Inflammatory macrophage treated with lipopolysaccharide for 4 hours (primary cell): ENCODE data around the gene MALL.
"Not testable (repeated sequence)": the region's sequence is repeated elsewhere in the genome, so short reads cannot be mapped to it uniquely, and the experiment has no call there.

Experiments
- DNase-seq: peaks from one replicate; pipeline ENCODE4 v3.0.0-alpha.2; 2020

The MALL gene

DNA sequence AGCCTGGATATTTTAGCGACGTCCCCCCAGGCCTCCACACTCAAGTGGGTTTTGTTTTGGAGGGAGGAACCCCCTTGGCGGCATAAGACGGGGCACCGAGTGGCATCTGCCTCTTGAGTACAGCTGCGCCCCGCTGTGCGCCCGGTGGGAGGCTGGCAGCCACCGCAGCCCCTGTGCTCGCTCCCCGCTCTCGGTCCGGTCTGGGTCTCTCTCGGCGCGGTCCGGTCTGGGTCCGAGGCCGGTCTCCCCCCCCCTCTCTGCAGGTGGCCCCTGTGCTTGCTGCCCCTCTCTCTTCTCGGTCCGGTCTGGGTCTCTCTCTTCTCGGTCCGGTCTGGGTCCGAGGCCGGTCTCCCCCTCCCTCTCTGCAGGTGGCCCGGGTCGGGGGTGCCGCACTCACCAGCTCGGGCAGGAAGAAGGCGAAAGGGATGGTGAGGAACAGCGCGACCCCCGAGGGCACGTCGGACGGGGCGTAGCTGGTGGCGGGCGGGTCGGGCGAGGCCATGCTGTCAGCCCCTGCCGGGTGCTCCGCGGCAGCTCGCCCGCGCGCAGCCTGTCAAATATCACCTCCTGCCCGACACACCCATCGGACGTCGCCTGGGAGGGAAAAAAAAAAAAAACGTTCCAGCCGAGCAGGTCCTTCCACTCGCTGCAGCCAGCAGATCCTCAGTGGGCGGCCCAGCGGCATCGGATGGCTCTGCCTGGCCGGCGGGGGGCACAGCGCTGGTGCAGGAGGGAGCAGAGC, at the start of gene MALL:
MALL (minus strand) TSS at position 532 of the 742 bp plus-strand sequence; CDS start at position 502, 30 bp downstream.
- no peak for DNase-seq

DNA sequence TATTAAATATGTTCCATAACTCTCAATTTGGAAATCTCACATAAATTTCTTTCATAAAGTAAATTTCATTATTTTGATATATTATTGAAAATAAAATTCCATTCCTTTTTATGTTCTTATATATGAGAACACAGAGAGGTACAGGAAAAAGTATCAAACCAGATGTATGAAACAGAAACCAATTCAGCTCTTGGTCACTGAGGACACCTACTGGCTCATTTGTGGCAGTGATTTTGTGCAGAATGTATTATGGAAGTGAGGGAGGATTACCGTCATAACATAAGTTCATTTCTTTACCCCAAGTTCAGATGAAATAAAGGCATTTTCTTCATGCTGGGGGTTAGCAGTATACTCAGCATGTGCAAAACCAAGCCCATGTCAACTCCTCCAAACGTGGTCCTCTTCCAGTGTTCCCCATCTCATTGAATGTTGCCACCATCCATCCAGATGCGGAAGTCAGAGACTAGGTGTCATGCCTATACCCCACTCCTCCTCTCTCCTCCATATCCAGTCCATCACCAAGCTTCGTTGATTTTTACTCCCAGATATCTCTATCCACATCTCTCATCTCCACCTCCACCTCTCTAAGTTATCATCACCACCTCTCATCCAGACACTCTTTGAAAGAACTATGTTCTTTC, 41.7 kb upstream of the MALL start:
- DNase-seq, result peak; percentile 58

DNA sequence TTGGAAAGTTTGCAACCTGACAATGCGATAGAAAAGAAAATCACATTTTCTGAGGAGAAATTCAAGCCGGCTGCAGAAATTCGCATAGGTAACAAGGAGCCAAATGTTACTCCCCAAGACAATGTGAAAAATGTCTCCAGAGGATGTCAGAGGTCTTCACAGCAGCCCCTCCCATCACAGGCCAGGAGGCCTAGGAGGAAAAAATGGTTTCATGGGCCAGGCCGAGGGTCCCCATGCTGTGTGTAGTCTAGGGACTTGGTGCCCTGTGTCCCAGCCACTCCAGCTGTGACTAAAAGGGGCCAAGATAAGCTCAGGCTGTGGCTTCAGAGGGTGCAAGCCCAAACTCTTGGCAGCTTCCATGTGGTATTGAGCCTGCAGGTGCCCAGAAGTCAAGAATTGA, 39.2 kb upstream of the MALL start:
- DNase-seq, result not testable (repeated sequence)

DNA sequence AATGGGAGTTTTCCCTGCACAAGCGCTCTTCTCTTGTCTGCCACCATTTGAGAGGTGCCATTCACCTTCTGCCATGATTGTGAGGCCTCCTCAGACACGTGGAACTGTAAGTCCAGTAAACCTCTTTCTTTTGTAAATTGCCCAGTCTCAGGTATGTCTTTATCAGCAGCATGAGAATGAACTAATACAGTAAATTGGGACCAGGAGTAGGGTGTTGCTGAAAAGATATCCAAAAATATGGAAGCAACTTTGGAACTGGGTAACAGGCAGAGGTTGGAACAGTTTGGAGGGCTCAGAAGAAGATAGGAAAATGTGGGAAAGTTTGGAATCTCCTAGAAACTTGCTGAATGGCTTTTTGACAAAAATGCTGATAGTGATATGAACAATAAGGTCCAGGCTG, 38.6 kb upstream of the MALL start:
- DNase-seq, result not testable (repeated sequence)

DNA sequence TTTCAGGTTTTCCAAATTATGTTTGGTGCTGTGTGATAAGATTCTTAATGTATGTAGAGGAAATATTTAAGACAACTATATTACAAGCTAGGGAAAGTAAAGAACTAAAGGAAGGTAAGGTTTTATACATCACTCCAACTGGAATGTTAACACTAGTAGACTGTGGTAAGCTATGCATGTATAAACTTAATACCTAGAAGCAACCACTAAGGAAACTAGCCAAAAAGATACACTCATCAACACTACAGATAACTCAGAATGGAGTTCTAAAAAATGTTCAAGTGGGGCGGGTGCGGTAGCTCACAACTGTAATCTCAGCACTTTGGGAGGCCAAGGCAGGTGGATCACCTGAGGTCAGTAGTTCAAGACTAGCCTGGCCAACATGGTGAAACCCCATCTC, 37.8 kb upstream of the MALL start:
- no peak for DNase-seq

DNA sequence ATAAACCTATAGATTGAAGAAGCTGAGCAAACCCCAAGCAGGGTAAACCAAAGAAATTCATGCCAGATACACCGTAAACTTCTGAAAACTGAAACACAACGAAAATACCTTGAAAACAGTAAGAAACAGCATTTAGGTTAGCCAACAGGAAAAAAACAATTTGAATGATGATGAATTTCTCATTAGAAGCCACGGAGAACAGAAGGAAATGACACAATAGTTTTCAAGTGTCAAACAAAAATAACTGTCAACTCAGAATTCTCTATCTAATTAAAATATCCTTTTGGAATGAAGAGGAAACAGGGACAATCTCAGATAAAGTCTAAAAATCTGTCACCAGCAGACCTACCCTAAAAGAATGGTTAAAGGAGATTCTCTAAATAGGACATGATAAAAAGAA, 37.3 kb upstream of the MALL start:
- no peak for DNase-seq

DNA sequence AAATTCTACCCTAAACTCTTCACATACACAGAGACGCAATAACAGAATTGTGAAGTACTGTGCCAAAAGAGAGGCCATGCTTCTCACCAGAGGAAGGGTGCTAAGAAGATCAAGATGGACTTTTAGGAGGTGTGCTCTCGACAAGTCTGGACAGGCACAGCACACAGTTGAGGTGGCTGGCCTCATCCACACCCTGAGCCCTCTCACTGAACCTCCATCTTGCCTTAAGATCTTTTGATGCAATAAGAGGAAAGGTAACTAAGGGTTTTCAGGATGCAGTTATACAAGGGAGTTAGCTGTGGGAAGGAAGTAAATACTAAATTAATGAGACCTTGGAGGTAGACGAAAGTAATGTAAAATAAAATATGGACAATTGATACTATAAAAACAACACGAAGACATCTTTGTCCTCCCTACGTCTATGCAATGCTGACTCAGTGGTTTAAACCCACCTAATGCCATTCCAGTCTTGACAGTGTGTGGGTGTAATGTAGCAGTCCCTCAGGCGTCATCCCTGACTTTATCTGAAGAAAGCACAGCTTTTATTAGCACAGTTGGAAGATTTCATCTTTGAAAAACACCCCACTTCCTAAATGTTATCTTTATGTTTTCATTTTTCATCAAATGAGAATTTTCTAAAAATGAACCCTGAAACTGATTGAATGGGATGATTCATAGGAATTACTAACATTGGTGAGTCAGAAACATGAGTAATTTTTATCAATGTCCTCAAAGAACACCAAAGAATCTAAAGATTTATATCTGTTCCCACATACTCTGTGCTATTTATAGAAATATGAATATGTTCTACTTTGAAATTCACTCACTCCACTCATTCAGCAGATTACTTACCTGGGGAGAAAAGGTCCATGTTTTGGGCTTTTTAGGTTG, 34.0 kb upstream of the MALL start:
- DNase-seq, result peak; percentile 16

DNA sequence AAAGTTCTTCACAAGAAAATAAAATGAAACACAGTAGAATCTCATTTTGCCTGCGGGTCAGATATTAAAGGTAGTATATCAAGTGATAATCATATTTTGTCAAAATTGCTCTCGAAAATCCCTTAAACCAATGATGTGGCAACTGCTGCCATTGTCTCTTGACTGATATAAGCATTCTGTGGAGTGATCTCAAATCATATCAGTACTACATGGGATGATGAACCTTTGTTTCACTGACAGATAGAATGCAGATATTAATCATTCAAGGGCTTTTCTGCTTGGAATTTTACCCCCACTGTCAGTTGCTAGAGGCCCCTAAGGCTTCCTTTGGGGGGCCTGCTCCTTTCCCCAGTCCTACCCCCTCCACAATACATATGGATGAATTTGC, 31.3 kb upstream of the MALL start:
- DNase-seq, result no peak

DNA sequence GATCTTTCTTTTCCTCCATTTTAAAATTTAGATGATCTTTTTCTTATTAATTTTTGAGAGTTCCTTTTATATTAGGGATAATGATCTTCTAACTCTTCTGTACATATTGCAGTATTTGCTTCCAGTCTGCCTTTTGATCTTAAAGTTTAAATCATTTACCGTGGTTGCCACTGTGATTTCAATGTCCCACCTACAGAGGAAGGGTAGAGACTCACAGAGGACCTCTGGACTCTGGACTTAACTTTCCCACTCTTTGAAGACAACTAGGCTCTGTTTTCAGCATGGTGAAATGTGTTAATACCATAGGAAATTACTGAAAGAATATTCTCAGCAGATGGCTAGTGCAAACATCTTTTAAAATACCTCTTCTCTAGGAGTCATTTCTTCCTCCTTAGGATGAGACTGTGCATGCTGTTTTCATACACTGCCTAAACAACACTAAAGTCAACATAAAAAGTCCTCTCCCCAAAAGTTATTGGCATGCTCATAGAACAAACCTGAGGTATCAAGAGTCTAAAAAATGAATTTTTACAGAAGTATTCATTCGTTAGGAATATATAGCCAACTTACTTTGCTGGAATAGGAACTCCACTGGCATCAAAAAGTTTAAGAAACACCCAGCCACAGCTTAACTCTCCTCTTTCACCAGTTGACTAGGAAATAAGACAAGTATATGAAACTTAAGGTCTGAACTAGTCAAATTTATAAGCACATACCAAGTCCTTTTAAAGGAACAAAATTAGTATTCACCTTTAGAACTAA, 30.7 kb upstream of the MALL start:
- no peak for DNase-seq

DNA sequence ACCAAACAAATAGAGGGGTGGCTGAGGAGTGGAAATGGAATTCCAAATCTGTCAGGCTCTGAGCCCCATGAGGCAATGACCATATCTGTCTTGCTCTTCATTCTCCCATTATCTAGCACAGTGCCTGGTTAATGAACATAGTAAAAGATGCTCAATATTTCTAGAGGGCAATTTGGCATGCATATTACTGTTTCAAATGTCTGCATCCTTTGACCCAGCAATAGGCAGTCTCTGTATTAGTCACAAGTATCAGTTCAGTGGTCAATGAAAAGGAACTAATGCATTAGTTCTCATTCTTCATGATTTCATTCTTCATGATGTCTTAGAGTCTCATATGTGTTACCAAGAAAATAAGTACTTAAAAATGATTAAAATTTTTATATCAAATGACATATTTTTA, 28.4 kb upstream of the MALL start:
- no peak for DNase-seq

DNA sequence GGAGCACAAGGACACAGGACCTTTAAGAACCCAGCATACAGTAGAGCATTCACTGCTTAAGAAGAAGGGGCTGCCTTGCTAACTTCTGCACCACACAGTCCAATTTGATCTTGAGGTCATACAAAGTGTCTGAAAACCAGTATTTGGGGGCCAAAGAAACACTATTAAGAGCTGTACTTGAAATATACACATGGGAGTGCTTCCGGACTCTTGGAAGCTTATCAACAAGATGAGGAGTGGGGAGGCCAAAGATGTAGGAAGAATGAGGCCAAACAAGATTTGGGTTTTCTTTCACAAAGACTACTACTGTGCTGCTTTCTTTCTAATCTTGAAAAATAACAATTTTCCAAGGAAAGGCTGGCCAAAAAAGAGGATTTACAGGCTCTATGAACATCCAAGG, 24.8 kb upstream of the MALL start:
- no peak for DNase-seq

DNA sequence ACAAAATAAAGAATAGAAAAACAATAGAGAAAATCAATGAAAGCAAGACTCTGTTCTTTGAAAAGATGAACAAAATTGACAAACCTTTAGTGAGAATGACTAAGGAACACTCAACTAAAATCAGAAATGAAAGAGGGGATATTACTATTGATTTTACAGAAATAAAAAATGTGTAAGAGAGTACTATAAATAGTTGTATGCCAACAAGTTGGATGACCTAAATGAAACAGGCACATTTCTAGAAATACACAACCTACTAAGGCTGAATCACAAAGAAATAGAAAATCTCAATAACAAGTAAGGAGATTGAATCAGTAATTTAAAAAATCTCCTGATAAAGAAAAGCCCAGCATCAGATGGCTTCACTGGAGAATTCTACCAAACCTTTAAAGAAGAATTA, 18.4 kb upstream of the MALL start:
- DNase-seq, result no peak

DNA sequence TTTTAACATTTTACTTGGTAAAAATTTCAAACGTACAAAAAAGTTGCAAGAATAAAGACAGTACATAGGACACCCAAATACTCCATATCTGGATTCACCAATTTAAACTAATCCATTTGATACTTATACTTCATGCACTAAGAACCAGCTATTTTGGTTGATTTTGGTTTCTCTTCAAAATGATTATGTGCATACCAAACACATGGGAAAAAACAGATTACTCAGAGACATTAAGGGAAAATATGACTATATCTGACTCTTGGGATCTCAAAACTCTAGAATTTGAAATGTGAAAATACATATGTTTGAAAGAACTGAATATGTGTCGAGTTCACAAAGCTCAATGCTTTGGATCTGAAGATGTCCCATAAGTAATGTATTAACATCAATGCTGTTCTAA, 15.5 kb upstream of the MALL start:
- DNase-seq, result no peak

DNA sequence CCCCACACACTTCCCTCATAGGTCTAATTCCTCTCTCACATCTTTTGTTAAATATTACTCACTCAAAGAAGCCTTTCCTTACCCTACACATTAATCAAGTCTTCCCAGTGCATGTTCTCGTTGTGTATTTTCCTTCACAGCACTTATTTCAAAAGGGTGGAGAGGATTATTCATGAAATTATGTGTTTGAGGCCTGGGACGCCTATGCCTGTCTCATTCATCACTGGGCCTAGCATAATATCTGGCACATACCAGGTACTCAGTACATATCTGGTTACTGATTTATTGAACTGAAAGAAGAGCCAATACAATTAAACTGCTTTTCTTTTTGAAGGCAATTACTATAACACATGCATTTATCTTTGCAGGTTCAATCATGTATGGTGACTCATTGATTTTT, 15.1 kb upstream of the MALL start:
- no peak for DNase-seq

DNA sequence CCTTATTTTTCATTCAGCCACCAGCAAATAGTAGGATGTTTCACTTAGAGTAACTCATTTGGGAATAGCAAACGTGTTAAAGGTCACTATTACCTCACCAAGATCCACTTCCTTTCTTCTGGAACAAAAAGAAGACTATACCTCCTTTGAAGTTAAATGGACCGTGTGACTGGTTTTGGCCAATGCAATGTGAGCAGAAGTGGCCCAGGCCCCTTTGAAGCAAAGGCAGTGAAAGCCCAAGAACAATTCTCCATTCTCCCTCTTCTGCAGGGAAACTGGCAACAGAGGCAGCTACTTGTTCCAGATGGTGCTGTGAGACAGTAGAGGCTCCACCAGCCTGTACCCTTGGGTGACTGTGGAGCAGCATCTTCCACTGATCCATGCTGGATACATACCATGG, 11.3 kb upstream of the MALL start:
- DNase-seq, result no peak

DNA sequence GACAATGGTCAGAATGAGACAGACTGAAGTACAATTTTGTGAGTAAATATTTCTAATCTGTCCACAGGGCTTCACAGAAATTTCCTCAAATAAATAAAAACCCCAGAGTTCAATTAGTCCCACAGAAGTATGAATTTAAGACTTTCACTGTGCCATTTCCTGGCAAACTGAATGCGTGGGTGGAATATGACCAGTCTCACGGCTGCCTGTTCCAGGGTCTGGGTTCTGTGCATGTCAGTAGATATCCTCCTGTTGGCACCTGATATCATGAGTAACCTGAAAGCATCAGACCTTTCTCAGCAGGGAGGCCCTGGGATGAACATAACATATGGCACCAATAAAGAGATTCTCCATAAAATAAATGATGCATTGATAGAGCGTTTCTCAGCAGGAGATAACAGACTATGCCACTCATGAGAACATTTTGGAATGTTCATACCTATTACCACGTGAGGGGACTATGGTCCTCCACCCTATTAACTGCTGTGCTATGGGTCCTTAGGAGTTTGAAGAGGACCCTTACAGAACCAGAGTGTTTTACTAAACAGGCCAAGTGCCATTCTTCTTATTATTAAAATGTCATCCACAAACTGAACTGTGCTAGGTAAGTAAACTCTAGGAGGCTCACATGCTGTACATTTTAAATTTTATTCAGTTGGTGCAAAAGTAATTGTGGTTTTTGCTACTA, 10.6 kb upstream of the MALL start:
- DNase-seq, result no peak

DNA sequence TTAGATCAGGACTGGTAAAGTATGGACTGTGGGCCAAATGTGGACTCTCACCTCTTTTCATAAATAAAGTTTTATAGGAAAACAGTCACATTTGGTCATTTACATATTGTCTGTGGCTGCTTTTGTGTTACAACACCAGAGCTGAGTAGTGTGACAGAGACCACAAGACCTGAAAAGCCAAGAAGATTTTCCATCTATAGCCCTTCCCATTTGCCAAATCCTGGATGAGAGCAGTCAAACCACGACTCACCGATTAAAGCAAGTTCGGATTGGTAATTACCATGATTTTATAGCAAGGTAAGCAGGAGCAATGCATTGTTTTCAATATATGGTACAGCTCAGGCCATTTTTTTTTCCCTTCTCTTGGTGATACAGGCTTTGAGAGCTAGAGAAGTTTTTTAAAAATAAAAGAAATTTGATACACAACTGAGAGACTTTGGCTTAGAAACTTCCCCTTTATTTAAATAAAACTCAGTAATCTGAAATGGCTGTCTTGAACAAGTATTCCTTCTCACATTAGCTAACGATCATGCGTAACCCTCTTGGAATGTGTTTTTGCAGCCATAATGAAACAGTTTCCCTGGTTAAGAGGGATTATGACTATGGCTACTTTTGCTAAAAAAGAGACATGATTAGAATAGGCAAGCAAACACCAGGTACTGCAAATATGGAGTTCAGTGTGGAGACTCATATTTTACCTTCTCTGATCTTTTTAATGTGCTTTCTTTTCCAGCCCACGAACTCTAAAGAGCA, 9.5 kb upstream of the MALL start:
- DNase-seq, result no peak

DNA sequence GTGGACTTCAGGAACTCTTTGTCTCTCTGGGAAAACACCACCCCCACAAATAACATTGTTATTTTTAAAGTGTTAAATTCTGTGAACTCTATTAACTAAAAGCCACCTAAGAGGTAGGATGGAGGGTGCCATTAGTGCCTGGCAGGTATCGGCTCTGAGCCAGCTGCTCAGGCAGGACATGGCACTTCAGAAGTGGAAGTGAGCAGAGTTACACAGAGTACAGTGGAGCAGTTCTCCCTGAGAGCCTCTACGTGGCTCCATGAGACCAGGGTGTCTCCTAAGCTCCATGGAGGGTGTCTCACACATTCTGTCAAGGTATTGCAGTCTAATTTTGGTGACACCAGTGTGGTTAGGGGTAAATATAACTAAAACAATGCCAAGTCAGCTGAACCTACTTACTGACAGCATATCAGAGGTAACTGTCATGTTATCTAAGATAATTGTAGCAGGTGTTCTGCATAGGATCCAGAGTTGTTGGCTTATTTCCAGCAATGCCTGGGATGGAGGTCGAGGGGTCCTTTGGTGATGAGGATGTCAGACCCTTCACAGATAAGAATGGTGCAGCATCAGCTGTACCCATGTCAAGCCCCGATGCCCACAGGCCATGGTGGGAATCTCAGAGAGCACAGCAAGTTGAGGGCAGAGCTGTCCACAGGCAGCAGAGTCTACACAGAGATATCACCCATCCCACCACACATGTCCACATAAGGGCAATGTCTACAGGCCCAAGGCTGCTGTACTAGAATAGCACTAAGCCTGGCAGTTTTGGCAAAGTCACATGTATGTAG, 8.6 kb upstream of the MALL start:
- DNase-seq, result no peak

DNA sequence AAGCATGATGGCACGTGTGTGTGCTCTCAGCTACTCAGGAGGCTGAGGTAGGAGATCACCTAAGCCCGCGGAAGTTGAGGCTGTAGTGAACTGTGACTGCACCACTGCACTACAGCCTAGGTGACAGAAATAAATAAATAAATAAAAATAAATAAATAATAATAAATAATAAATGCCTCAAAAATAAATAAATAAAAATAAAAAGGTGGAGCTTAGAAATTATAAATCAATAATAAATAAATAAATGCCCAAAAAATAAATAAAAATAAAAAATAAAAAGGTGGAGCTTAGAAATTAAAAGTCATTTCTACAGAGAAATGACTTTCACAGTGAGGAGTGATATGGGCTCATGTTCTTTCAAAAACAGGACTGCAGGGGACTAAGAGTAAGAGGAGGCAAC, 6.0 kb upstream of the MALL start:
- no peak for DNase-seq

DNA sequence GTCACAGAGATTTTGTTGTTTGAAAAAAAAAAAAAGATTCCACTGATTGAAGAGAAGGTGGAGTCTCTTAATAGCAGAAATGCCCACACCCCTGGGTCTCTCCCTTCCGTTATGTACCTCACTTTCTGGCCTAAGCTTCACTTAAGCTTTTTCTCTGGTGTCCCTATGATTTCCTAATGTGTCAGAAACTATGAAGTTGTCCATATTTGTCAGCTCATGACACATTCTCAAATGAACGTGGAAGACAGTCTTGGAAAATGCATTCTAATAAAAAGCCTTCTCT, 5.4 kb upstream of the MALL start:
- no peak for DNase-seq
